ACC112 (cell line): Measurements from ENCODE around the gene EGFLAM.
A peak's percentile ranks its signal among the peaks of the same experiment; 100 is the strongest.

ENCODE experiments used
- H2AFZ ChIP-seq: fragments of 200-600 bp; sonication (generic); one replicate; pipeline ENCODE4 v1.6.0; 2017; ENCODE audit warnings: antibody characterized with exemption, low read length; ENCODE audit not compliant: unreplicated experiment
- H3K27ac ChIP-seq: fragments of 200-600 bp; sonication (generic); 2 replicates; pipeline ENCODE4 v1.5.1; 2014; ENCODE audit warnings: low read depth, mild to moderate bottlenecking, antibody characterized with exemption, low read length, moderate library complexity
- H3K27me3 ChIP-seq: fragments of 200-600 bp; sonication (generic); 2 replicates; pipeline ENCODE4 v1.6.1; 2014; ENCODE audit warnings: mild to moderate bottlenecking, antibody characterized with exemption, low read length, moderate library complexity, mixed read lengths; ENCODE audit not compliant: insufficient read depth
- H3K36me3 ChIP-seq: fragments of 200-600 bp; sonication (generic); 2 replicates; pipeline ENCODE4 v1.6.1; 2016; ENCODE audit warnings: mild to moderate bottlenecking, antibody characterized with exemption, low read length, moderate library complexity, mixed read lengths; ENCODE audit not compliant: insufficient read depth
- H3K4me1 ChIP-seq: fragments of 200-600 bp; sonication (generic); one replicate; pipeline ENCODE4 v1.6.1; 2016; ENCODE audit warnings: low read length, mixed read lengths; ENCODE audit not compliant: insufficient read depth, unreplicated experiment, control insufficient read depth
- H3K4me3 ChIP-seq: fragments of 200-600 bp; sonication (generic); 2 replicates; pipeline ENCODE4 v1.5.1; 2014; ENCODE audit warnings: mild to moderate bottlenecking, low read depth, low read length
- H3K79me2 ChIP-seq: fragments of 200-600 bp; sonication (generic); one replicate; pipeline ENCODE4 v1.6.0; 2016; ENCODE audit warnings: low read length; ENCODE audit not compliant: control insufficient read depth, unreplicated experiment, insufficient read depth

EGFLAM gene

GRCh38 chr5:38245307-38245706 lies 13.1 kb upstream of the EGFLAM start:
- Histone ChIP-seq H3K4me1 (no peaks in the 10 kb centered on the region), H3K27me3 (peaks cover 84% of the 10 kb centered on the region), H3K4me3 (no peak overlapping the region), H2AFZ (no peak overlapping the region), H3K79me2 (no peaks in the 10 kb centered on the region), H3K27ac (no peak overlapping the region), H3K36me3 (no peaks in the 10 kb centered on the region)

- peaks cover 90% of the 10 kb centered on the region for H3K27me3 ChIP-seq
These were observed 9.1 kb upstream of the EGFLAM start for GRCh38 chr5:38249301-38249700.

GRCh38 chr5:38249812-38250211 lies 8.5 kb upstream of the EGFLAM start:
- Histone ChIP-seq H3K27me3 (peaks cover 92% of the 10 kb centered on the region), H3K4me1 (no peaks in the 10 kb centered on the region)

More at GRCh38 chr5:38249301-38249700, 9.1 kb upstream of the EGFLAM start:
- H3K79me2 ChIP-seq: no peaks in the 10 kb centered on the region
- H3K4me3 ChIP-seq: no peak overlapping the region
- H2AFZ ChIP-seq: no peak overlapping the region
- no peaks in the 10 kb centered on the region for H3K4me1 ChIP-seq
- H3K27ac ChIP-seq: no peak overlapping the region
- H3K36me3 ChIP-seq: no peaks in the 10 kb centered on the region

GRCh38 chr5:38250763-38251448 lies 7.5 kb upstream of the EGFLAM start:
- Histone ChIP-seq H3K36me3 (no peaks in the 10 kb centered on the region), H3K4me3 (no peak overlapping the region), H2AFZ (no peak overlapping the region), H3K4me1 (no peaks in the 10 kb centered on the region), H3K27me3 (peaks cover 92% of the 10 kb centered on the region), H3K79me2 (no peaks in the 10 kb centered on the region), H3K27ac (no peak overlapping the region)

More at GRCh38 chr5:38249812-38250211, 8.5 kb upstream of the EGFLAM start:
- Histone ChIP-seq H3K27ac (no peak overlapping the region), H3K4me3 (no peak overlapping the region), H3K36me3 (no peaks in the 10 kb centered on the region), H2AFZ (no peak overlapping the region), H3K79me2 (no peaks in the 10 kb centered on the region)

GRCh38 chr5:38253759-38254158 lies 4.6 kb upstream of the EGFLAM start:
- Histone ChIP-seq H3K27ac (no peak overlapping the region), H3K27me3 (peaks cover 98% of the 10 kb centered on the region), H3K4me3 (no peak overlapping the region), H3K79me2 (no peaks in the 10 kb centered on the region), H3K36me3 (no peaks in the 10 kb centered on the region), H3K4me1 (no peaks in the 10 kb centered on the region), H2AFZ (no peak overlapping the region)

- Histone ChIP-seq H3K79me2 (no peaks in the 10 kb centered on the region), H3K27ac (no peak overlapping the region), H3K4me3 (no peak overlapping the region), H3K36me3 (no peaks in the 10 kb centered on the region), H3K27me3 (peaks cover 100% of the 10 kb centered on the region), H3K4me1 (no peaks in the 10 kb centered on the region), H2AFZ (no peak overlapping the region)
These were observed 884 bp upstream of the EGFLAM start for GRCh38 chr5:38257308-38258041.

- no peak overlapping the region for H2AFZ ChIP-seq
- 0 out of 2 replicates have a peak overlapping the region, but pooled peaks have one; percentile 62 for H3K4me3 ChIP-seq
- peaks cover 100% of the 10 kb centered on the region for H3K27me3 ChIP-seq
- H3K4me1 ChIP-seq: no peaks in the 10 kb centered on the region
- H3K27ac ChIP-seq: no peak overlapping the region
- H3K36me3 ChIP-seq: no peaks in the 10 kb centered on the region
- no peaks in the 10 kb centered on the region for H3K79me2 ChIP-seq
These were observed 379 bp upstream of the EGFLAM start for GRCh38 chr5:38258042-38258318.

- Histone ChIP-seq H3K79me2 (no peaks in the 10 kb centered on the region), H3K27me3 (peaks cover 100% of the 10 kb centered on the region), H3K4me1 (no peaks in the 10 kb centered on the region), H3K4me3 (peak overlapping the region; percentile 62; the same call in 1 of the 2 replicates), H3K27ac (no peak overlapping the region), H3K36me3 (no peaks in the 10 kb centered on the region), H2AFZ (no peak overlapping the region)
These were observed 876 bp downstream of the EGFLAM start for GRCh38 chr5:38259062-38259808.

- peaks cover 100% of the 10 kb centered on the region for H3K27me3 ChIP-seq
- H2AFZ ChIP-seq: no peak overlapping the region
- H3K4me1 ChIP-seq: no peaks in the 10 kb centered on the region
- no peaks in the 10 kb centered on the region for H3K36me3 ChIP-seq
- no peaks in the 10 kb centered on the region for H3K79me2 ChIP-seq
- no peak overlapping the region for H3K27ac ChIP-seq
- H3K4me3 ChIP-seq: no peak overlapping the region
These were observed 1.4 kb downstream of the EGFLAM start for GRCh38 chr5:38259809-38260160.

- Histone ChIP-seq H2AFZ (no peak overlapping the region), H3K36me3 (no peaks in the 10 kb centered on the region), H3K4me1 (no peaks in the 10 kb centered on the region), H3K79me2 (no peaks in the 10 kb centered on the region), H3K27me3 (peaks cover 89% of the 10 kb centered on the region), H3K27ac (no peak overlapping the region), H3K4me3 (no peak overlapping the region)
These were observed 5.6 kb downstream of the EGFLAM start for GRCh38 chr5:38263983-38264382.
